H9 (cell line): ENCODE results near the gene IL17REL. TPM values are rescaled to one million over a fixed set of nuclear protein-coding genes. Genes with fewer than 3 reads are reported as not detected.
A peak's percentile ranks its signal among the peaks of the same experiment; 100 is the strongest.

Source experiments
- DNase-seq: peaks from one replicate; pipeline ENCODE4 v3.0.0-alpha.2; 2017
- H2AFZ ChIP-seq: one replicate; pipeline ENCODE4 v1.6.1; 2013; ENCODE audit warnings: mild to moderate bottlenecking, low read length, control low read depth, moderate library complexity
- H2AK5ac ChIP-seq: 2 replicates; pipeline ENCODE4 v1.6.1; 2013; ENCODE audit warnings: low read length, control low read depth, mixed read lengths; ENCODE audit not compliant: insufficient read length
- H2BK120ac ChIP-seq: one replicate; pipeline ENCODE4 v1.6.1; 2013; ENCODE audit warnings: low read depth, mild to moderate bottlenecking, low read length, control low read depth, inconsistent platforms; ENCODE audit not compliant: poor library complexity, severe bottlenecking
- H2BK12ac ChIP-seq: 2 replicates; pipeline ENCODE4 v1.6.1; 2013; ENCODE audit warnings: low read length, control low read depth, mixed read lengths, low read depth; ENCODE audit not compliant: insufficient read length
- H2BK15ac ChIP-seq: 2 replicates; pipeline ENCODE4 v1.6.1; 2013; ENCODE audit warnings: low read depth, low read length, control low read depth
- H2BK20ac ChIP-seq: one replicate; pipeline ENCODE4 v1.6.1; 2013; ENCODE audit warnings: low read depth, mild to moderate bottlenecking, low read length, control low read depth, inconsistent platforms; ENCODE audit not compliant: poor library complexity, severe bottlenecking
- H2BK5ac ChIP-seq: 2 replicates; pipeline ENCODE4 v1.6.1; 2013; ENCODE audit warnings: low read length, control low read depth, mixed read lengths; ENCODE audit not compliant: insufficient read length
- H3K14ac ChIP-seq: 2 replicates; pipeline ENCODE4 v1.6.1; 2013; ENCODE audit warnings: low read length, control low read depth; ENCODE audit not compliant: insufficient read depth
- H3K18ac ChIP-seq: 2 replicates; pipeline ENCODE4 v1.6.1; 2013; ENCODE audit warnings: low read depth, mild to moderate bottlenecking, mixed read lengths, low read length, control low read depth; ENCODE audit not compliant: insufficient read length
- H3K23ac ChIP-seq: 2 replicates; pipeline ENCODE4 v1.6.1; 2013; ENCODE audit warnings: low read length, control low read depth, mixed read lengths, low read depth; ENCODE audit not compliant: insufficient read length
- H3K23me2 ChIP-seq: 2 replicates; pipeline ENCODE4 v1.6.1; 2013; ENCODE audit warnings: low read depth, mild to moderate bottlenecking, mixed read lengths, low read length, control low read depth; ENCODE audit not compliant: insufficient read length, poor library complexity, severe bottlenecking
- H3K27ac ChIP-seq: 2 replicates; pipeline ENCODE4 v1.5.1; 2013; ENCODE audit warnings: low read length, control low read depth, mixed read lengths, low read depth; ENCODE audit not compliant: insufficient read length
- H3K27me3 ChIP-seq: 2 replicates; pipeline ENCODE4 v1.6.1; 2013; ENCODE audit warnings: low read length, control low read depth, inconsistent platforms; ENCODE audit not compliant: insufficient read depth
- H3K4ac ChIP-seq: 2 replicates; pipeline ENCODE4 v1.6.1; 2013; ENCODE audit warnings: low read depth, mild to moderate bottlenecking, control low read depth, inconsistent platforms, low read length, moderate library complexity
- H3K4me1 ChIP-seq: 2 replicates; pipeline ENCODE4 v1.6.1; 2013; ENCODE audit warnings: low read length, control low read depth, inconsistent platforms; ENCODE audit not compliant: insufficient read depth
- H3K4me2 ChIP-seq: 2 replicates; pipeline ENCODE4 v1.6.1; 2013; ENCODE audit warnings: low read length, control low read depth, mixed read lengths; ENCODE audit not compliant: insufficient read length, insufficient read depth
- H3K56ac ChIP-seq: 2 replicates; pipeline ENCODE4 v1.6.1; 2013; ENCODE audit warnings: low read depth, mild to moderate bottlenecking, mixed read lengths, low read length, control low read depth; ENCODE audit not compliant: insufficient read length
- H3K79me1 ChIP-seq: 2 replicates; pipeline ENCODE4 v1.6.1; 2013; ENCODE audit warnings: low read depth, mild to moderate bottlenecking, moderate library complexity, low read length, control low read depth, inconsistent platforms; ENCODE audit not compliant: insufficient read depth, poor library complexity, severe bottlenecking
- H3K79me2 ChIP-seq: 2 replicates; pipeline ENCODE4 v1.6.1; 2013; ENCODE audit warnings: low read length, control low read depth, inconsistent platforms; ENCODE audit not compliant: insufficient read depth
- H3K9ac ChIP-seq: 2 replicates; pipeline ENCODE4 v1.6.1; 2013; ENCODE audit warnings: low read length, control low read depth, mixed read lengths; ENCODE audit not compliant: insufficient read length; ENCODE audit errors: extremely low read depth
- H3K9me3 ChIP-seq: one replicate; pipeline ENCODE4 v1.6.1; 2013; ENCODE audit warnings: low read depth, low read length, inconsistent platforms; ENCODE audit not compliant: control insufficient read depth
- H3T11ph ChIP-seq: one replicate; pipeline ENCODE4 v1.6.1; 2013; ENCODE audit warnings: mild to moderate bottlenecking, low read length, control low read depth, inconsistent platforms
- H4K20me1 ChIP-seq: one replicate; pipeline ENCODE4 v1.6.1; 2013; ENCODE audit not compliant: control insufficient read depth, insufficient read length, insufficient read depth
- H4K5ac ChIP-seq: 2 replicates; pipeline ENCODE4 v1.6.1; 2013; ENCODE audit warnings: low read depth, mild to moderate bottlenecking, mixed read lengths, low read length, control low read depth; ENCODE audit not compliant: insufficient read length
- H4K8ac ChIP-seq: replicated peaks from 2 replicates; pipeline ENCODE4 v1.6.1; 2013; ENCODE audit warnings: low read length, control low read depth, mixed read lengths, low read depth; ENCODE audit not compliant: insufficient read length
- H4K91ac ChIP-seq: 2 replicates; pipeline ENCODE4 v1.6.1; 2013; ENCODE audit warnings: low read depth, mild to moderate bottlenecking, moderate library complexity, mixed read lengths, low read length, control low read depth; ENCODE audit not compliant: insufficient read length
- H3K27ac Mint-ChIP-seq, 3 experiments: 2 replicates in 2 of 3; 3 replicates in 1 of 3; pipeline ENCODE4 v1.8.0; 2020 to 2021; ENCODE audit warnings: mixed read lengths in 3 of 3, mild to moderate bottlenecking in 1 of 3, moderate library complexity in 1 of 3
- H3K27me3 Mint-ChIP-seq: 2 replicates; pipeline ENCODE4 v1.8.0; 2021; ENCODE audit warnings: low read depth, mild to moderate bottlenecking, moderate library complexity, mixed read lengths
- H3K36me3 Mint-ChIP-seq, 3 experiments: 2 replicates in 2 of 3; 3 replicates in 1 of 3; pipeline ENCODE4 v1.8.0; 2020 to 2021; ENCODE audit warnings: low read depth in 3 of 3, mixed read lengths in 3 of 3; ENCODE audit not compliant: insufficient read depth in 1 of 3
- H3K4me1 Mint-ChIP-seq, 2 experiments: 2 replicates each; pipeline ENCODE4 v1.8.0; 2020; ENCODE audit warnings: mixed read lengths in 2 of 2
- H3K4me3 Mint-ChIP-seq, 2 experiments: 2 replicates in 1 of 2; 3 replicates in 1 of 2; pipeline ENCODE4 v1.8.0; 2020 to 2021; ENCODE audit warnings: mild to moderate bottlenecking in 2 of 2, mixed read lengths in 2 of 2, moderate library complexity in 1 of 2
- H3K9me3 Mint-ChIP-seq, 2 experiments: 2 replicates in 1 of 2; 3 replicates in 1 of 2; pipeline ENCODE4 v1.8.0; 2020; ENCODE audit warnings: mild to moderate bottlenecking in 2 of 2, mixed read lengths in 2 of 2, moderate library complexity in 1 of 2
- WGBS: extraction: QIAGEN DNeasy Blood & Tissue Kit; methylation state at CpG from one replicate; pipeline ENCODE4 v1.1.7; 2013; ENCODE audit warnings: missing lambda C conversion rate, low lambda C conversion rate, mixed read lengths; ENCODE audit not compliant: insufficient read length; ENCODE audit errors: extremely low coverage; 5-methylcytosine and 5-hydroxymethylcytosine counted together
- total RNA-seq: library from RNA; stranded (reverse); gene quantifications from 2 replicates; pipeline ENCODE4 v1.2.1, GENCODE V29; 2021
- TF ChIP-seq, protein P1 (sequence below): fragments of 200-600 bp; sonication (generic); conservative IDR thresholded peaks from 3 replicates; pipeline ENCODE4 v1.8.0; 2021; ENCODE audit warnings: antibody characterized with exemption, mild to moderate bottlenecking

Gene IL17REL
- total RNA-seq, 1 experiment from 2014 or later = 0.20 TPM

DNA sequence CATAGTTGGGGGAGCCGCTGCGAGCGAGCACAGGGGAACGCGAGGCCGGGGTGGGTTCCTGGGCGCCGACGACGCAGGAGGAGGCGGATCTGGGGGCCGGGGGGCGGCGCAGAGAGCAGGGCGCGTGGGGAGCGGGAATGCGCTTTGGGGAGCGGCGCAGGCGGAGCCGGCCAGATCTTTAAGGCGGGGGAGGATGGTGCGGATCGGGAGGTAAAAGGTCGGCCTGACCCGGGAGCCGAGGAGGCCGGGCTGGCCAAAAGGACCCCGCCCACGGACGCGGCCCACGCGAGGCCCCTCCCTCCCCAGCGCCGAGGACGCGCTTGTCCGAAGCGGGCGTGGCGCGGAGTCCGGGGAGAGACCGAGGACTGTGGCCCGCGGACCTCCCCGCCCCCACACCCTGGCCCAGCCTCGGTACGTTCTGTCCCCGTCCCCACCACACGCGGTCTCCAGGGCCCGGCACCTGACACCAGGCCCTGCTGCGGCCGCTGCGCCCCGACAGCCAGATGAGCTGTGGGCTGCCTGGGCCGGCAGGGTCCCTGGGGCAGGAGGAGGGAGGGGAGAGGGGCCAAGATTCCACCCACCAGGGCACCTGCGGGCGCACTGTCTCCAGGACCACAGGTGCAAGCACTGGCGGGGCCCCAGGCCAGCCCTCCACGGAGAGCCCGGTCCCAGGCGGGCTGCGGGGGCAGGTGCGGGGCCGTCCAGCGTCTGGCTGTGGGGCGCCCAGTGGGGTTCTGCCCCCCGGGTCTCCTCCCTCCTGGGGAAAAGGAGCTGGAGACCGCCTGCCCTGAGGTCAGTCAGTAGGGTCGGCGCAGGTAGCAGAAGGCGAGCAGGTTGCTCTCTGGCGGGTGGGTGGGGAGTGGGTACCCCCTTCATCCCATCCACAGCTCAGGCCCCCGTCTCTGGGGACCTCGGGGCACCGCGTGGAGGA is 41.1 kb downstream of the IL17REL start:
- Mint-ChIP-seq H3K4me3 (peak overlapping the region; percentile 59 to 74), H3K36me3 (peaks cover 0 to 2% (median 0%) of the 10 kb centered on the region in 3 experiments; a peak in 1 of 7 replicates), H3K9me3 (no peaks in the 10 kb centered on the region; a peak in 1 of 5 replicates), H3K27ac (no peak overlapping the region), H3K27me3 (peaks cover 16% of the 10 kb centered on the region), H3K4me1 (peaks cover 5 to 9% of the 10 kb centered on the region in 2 experiments)
- WGBS = no CpG with 5 or more reads among the region's 81 CpGs
- H3K9me3 ChIP-seq = no peaks in the 10 kb centered on the region
- H3K23ac ChIP-seq = no peak overlapping the region
- H2AK5ac ChIP-seq = no peak overlapping the region
- H3K56ac ChIP-seq = no peak overlapping the region
- H4K20me1 ChIP-seq = peaks cover 3% of the 10 kb centered on the region
- DNase-seq = peak; percentile 47
- no peaks in the 10 kb centered on the region; the same call in 1 of the 2 replicates for H3K4me1 ChIP-seq
- no peak overlapping the region for H2BK120ac ChIP-seq
- H3K4ac ChIP-seq = no peak overlapping the region
- H2BK5ac ChIP-seq = no peak overlapping the region
- H4K5ac ChIP-seq = no peak overlapping the region
- H3K23me2 ChIP-seq = no peaks in the 10 kb centered on the region
- H2BK12ac ChIP-seq = no peak overlapping the region
- TF ChIP-seq, protein P1, sequence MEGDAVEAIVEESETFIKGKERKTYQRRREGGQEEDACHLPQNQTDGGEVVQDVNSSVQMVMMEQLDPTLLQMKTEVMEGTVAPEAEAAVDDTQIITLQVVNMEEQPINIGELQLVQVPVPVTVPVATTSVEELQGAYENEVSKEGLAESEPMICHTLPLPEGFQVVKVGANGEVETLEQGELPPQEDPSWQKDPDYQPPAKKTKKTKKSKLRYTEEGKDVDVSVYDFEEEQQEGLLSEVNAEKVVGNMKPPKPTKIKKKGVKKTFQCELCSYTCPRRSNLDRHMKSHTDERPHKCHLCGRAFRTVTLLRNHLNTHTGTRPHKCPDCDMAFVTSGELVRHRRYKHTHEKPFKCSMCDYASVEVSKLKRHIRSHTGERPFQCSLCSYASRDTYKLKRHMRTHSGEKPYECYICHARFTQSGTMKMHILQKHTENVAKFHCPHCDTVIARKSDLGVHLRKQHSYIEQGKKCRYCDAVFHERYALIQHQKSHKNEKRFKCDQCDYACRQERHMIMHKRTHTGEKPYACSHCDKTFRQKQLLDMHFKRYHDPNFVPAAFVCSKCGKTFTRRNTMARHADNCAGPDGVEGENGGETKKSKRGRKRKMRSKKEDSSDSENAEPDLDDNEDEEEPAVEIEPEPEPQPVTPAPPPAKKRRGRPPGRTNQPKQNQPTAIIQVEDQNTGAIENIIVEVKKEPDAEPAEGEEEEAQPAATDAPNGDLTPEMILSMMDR = no peak
- H3K9ac ChIP-seq = no peak overlapping the region
- H2BK20ac ChIP-seq = no peak overlapping the region
- H3K27ac ChIP-seq = no peak overlapping the region
- H3K79me2 ChIP-seq = no peaks in the 10 kb centered on the region
- H3K4me2 ChIP-seq = peak overlapping the region; percentile 11
- no peaks in the 10 kb centered on the region for H3K79me1 ChIP-seq
- no peak overlapping the region for H4K91ac ChIP-seq
- H4K8ac ChIP-seq = no peak overlapping the region
- H3K18ac ChIP-seq = no peak overlapping the region
- H3K27me3 ChIP-seq = no peaks in the 10 kb centered on the region
- no peak overlapping the region for H3T11ph ChIP-seq
- no peak overlapping the region for H2BK15ac ChIP-seq
- H2AFZ ChIP-seq = no peak overlapping the region
- no peak overlapping the region for H3K14ac ChIP-seq
